DOHH2 (cell line): ENCODE results near the gene SH2D2A.
"Not testable (repeated sequence)": the region's sequence is repeated elsewhere in the genome, so short reads cannot be mapped to it uniquely, and the experiment has no call there.

Experiments used
- H3F3A ChIP-seq: fragments of 200-600 bp; sonication (generic), shearing (Covaris generic); 2 replicates; pipeline ENCODE4 v1.6.0; 2016; ENCODE audit warnings: antibody characterized with exemption, mild to moderate bottlenecking; ENCODE audit not compliant: control insufficient read depth, insufficient read depth
- H3K27ac ChIP-seq: fragments of 200-600 bp; sonication (generic); 2 replicates; pipeline ENCODE4 v1.5.1; 2014; ENCODE audit warnings: low read depth, mild to moderate bottlenecking, low read length, moderate library complexity
- H3K27me3 ChIP-seq: fragments of 200-600 bp; sonication (generic); 2 replicates; pipeline ENCODE4 v1.6.1; 2014; ENCODE audit warnings: mild to moderate bottlenecking, low read length, mixed read lengths; ENCODE audit not compliant: control insufficient read depth
- H3K36me3 ChIP-seq: fragments of 200-600 bp; sonication (generic); 2 replicates; pipeline ENCODE4 v1.6.1; 2014; ENCODE audit warnings: mild to moderate bottlenecking, low read length, moderate library complexity, mixed read lengths; ENCODE audit not compliant: control insufficient read depth
- H3K4me1 ChIP-seq: fragments of 200-600 bp; sonication (generic); 2 replicates; pipeline ENCODE4 v1.6.1; 2014; ENCODE audit warnings: mild to moderate bottlenecking, low read length, mixed read lengths; ENCODE audit not compliant: control insufficient read depth
- H3K4me2 ChIP-seq: fragments of 200-600 bp; sonication (generic); 2 replicates; pipeline ENCODE4 v1.6.0; 2014; ENCODE audit warnings: mild to moderate bottlenecking, low read length, moderate library complexity
- H3K4me3 ChIP-seq: fragments of 200-600 bp; sonication (generic); 2 replicates; pipeline ENCODE4 v1.5.1; 2014; ENCODE audit warnings: mild to moderate bottlenecking, low read length, mixed read lengths
- H3K79me2 ChIP-seq: fragments of 200-600 bp; sonication (generic); 2 replicates; pipeline ENCODE4 v1.6.1; 2014; ENCODE audit warnings: mild to moderate bottlenecking, low read length, mixed read lengths; ENCODE audit not compliant: control insufficient read depth
- H3K9me2 ChIP-seq: fragments of 200-600 bp; sonication (generic); replicated peaks from 2 replicates; pipeline ENCODE4 v1.6.1; 2014; ENCODE audit warnings: mild to moderate bottlenecking, low read length, mixed read lengths; ENCODE audit not compliant: control insufficient read depth
- H3K9me3 ChIP-seq: fragments of 200-600 bp; sonication (generic); 2 replicates; pipeline ENCODE4 v1.6.1; 2014; ENCODE audit warnings: antibody characterized with exemption, low read length, mixed read lengths; ENCODE audit not compliant: control insufficient read depth, insufficient read depth
- H4K20me1 ChIP-seq: fragments of 200-600 bp; sonication (generic); 2 replicates; pipeline ENCODE4 v1.6.0; 2014; ENCODE audit warnings: low read depth, mild to moderate bottlenecking, antibody characterized with exemption, low read length, moderate library complexity; ENCODE audit not compliant: control insufficient read depth, insufficient read depth
- EZH2phosphoT487 ChIP-seq: fragments of 200-600 bp; sonication (generic); IDR thresholded peaks from 2 replicates; pipeline ENCODE4 v1.6.1; 2017; ENCODE audit warnings: borderline replicate concordance, mild to moderate bottlenecking, antibody characterized with exemption, low read length, moderate library complexity, mixed read lengths
- TF ChIP-seq, protein P1 (sequence below): fragments of 200-600 bp; sonication (generic); IDR thresholded peaks from one replicate; pipeline ENCODE4 v1.5.1; 2014; ENCODE audit warnings: antibody characterized with exemption, mild to moderate bottlenecking, low read depth, low read length; ENCODE audit not compliant: poor library complexity, severe bottlenecking

SH2D2A gene

GRCh38 chr1:156766298-156767100 is 50.1 kb downstream of the SH2D2A start:
- H3F3A ChIP-seq = peaks cover 4% of the 10 kb centered on the region; the same call in 1 of the 2 replicates
- H3K4me3 ChIP-seq = peak overlapping the region; percentile 76
- no peaks in the 10 kb centered on the region for H3K27me3 ChIP-seq
- H3K79me2 ChIP-seq = peaks cover 53% of the 10 kb centered on the region
- H3K4me2 ChIP-seq = peak overlapping the region; percentile 86
- peaks cover 34% of the 10 kb centered on the region for H3K4me1 ChIP-seq
- H3K36me3 ChIP-seq = peaks cover 32% of the 10 kb centered on the region
- TF ChIP-seq, protein P1, sequence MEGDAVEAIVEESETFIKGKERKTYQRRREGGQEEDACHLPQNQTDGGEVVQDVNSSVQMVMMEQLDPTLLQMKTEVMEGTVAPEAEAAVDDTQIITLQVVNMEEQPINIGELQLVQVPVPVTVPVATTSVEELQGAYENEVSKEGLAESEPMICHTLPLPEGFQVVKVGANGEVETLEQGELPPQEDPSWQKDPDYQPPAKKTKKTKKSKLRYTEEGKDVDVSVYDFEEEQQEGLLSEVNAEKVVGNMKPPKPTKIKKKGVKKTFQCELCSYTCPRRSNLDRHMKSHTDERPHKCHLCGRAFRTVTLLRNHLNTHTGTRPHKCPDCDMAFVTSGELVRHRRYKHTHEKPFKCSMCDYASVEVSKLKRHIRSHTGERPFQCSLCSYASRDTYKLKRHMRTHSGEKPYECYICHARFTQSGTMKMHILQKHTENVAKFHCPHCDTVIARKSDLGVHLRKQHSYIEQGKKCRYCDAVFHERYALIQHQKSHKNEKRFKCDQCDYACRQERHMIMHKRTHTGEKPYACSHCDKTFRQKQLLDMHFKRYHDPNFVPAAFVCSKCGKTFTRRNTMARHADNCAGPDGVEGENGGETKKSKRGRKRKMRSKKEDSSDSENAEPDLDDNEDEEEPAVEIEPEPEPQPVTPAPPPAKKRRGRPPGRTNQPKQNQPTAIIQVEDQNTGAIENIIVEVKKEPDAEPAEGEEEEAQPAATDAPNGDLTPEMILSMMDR = no peak
- TF ChIP-seq EZH2phosphoT487 = no peak
- peak overlapping the region; percentile 30 for H3K27ac ChIP-seq
- no peaks in the 10 kb centered on the region for H3K9me3 ChIP-seq
- no peaks in the 10 kb centered on the region for H3K9me2 ChIP-seq
- peaks cover 9% of the 10 kb centered on the region; the same call in 1 of the 2 replicates for H4K20me1 ChIP-seq

DNA sequence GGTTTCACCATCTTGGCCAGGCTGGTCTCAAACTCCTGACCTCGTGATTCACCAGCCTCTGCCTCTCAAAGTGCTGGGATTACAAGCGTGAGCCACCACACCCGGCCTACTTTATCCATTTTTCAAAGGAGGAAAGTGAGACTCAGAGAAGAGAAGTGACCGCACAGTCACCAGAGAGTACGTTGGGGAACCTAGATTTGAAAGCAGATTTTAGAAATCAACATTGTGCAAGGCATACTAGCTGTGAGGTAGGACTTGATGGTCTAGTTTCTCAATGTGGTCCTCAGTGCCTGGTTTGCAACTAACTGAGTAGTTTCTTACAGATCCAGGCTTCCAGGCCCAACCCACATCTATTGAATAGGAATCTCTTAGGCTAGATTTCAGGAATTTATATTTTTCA is 51.0 kb downstream of the SH2D2A start:
- H3K36me3 ChIP-seq = peaks cover 23% of the 10 kb centered on the region
- no peak overlapping the region for H3K27ac ChIP-seq
- H3K4me3 ChIP-seq = peak overlapping the region; percentile 76
- H3K9me2 ChIP-seq = no peaks in the 10 kb centered on the region
- no peak for TF ChIP-seq EZH2phosphoT487
- TF ChIP-seq, protein P1 = no peak
- peak overlapping the region; percentile 86 for H3K4me2 ChIP-seq
- H3F3A ChIP-seq = peaks cover 1% of the 10 kb centered on the region; the same call in 1 of the 2 replicates
- H3K9me3 ChIP-seq = no peaks in the 10 kb centered on the region
- H3K4me1 ChIP-seq = peaks cover 28% of the 10 kb centered on the region
- peaks cover 6% of the 10 kb centered on the region; the same call in 1 of the 2 replicates for H4K20me1 ChIP-seq
- no peaks in the 10 kb centered on the region for H3K27me3 ChIP-seq
- H3K79me2 ChIP-seq = peaks cover 45% of the 10 kb centered on the region

GRCh38 chr1:156765136-156765535 is 51.5 kb downstream of the SH2D2A start:
- not testable (repeated sequence) for H3K27ac ChIP-seq, H3K9me2 ChIP-seq, H3K9me3 ChIP-seq, H4K20me1 ChIP-seq, H3F3A ChIP-seq, H3K4me3 ChIP-seq, H3K27me3 ChIP-seq, H3K4me2 ChIP-seq
- peaks cover 39% of the 10 kb centered on the region for H3K79me2 ChIP-seq
- peaks cover 18% of the 10 kb centered on the region for H3K36me3 ChIP-seq
- peaks cover 24% of the 10 kb centered on the region for H3K4me1 ChIP-seq

GRCh38 chr1:156760796-156761104 is 55.9 kb downstream of the SH2D2A start:
- H3K9me2 ChIP-seq = no peaks in the 10 kb centered on the region
- H3K27me3 ChIP-seq = no peaks in the 10 kb centered on the region
- no peak overlapping the region for H3K4me3 ChIP-seq
- H3K79me2 ChIP-seq = peaks cover 1% of the 10 kb centered on the region
- no peak overlapping the region for H3K4me2 ChIP-seq
- H3K27ac ChIP-seq = no peak overlapping the region
- no peaks in the 10 kb centered on the region for H3K36me3 ChIP-seq
- H3F3A ChIP-seq = peaks cover 6% of the 10 kb centered on the region
- no peak for TF ChIP-seq EZH2phosphoT487
- TF ChIP-seq, protein P1 = no peak
- H4K20me1 ChIP-seq = no peaks in the 10 kb centered on the region
- H3K9me3 ChIP-seq = no peaks in the 10 kb centered on the region
- H3K4me1 ChIP-seq = peaks cover 2% of the 10 kb centered on the region
